HEK293T (cell line): ENCODE data around the gene CITED2.

ENCODE experiments used
- ARNT ChIP-seq: fragments of 450-650 bp; IDR thresholded peaks from 2 replicates; pipeline ENCODE4 v1.6.1; 2017; ENCODE audit warnings: mild to moderate bottlenecking
- BHLHE40 ChIP-seq: fragments of 450-650 bp; IDR thresholded peaks from 2 replicates; pipeline ENCODE4 v1.6.1; 2016; ENCODE audit warnings: mild to moderate bottlenecking, moderate library complexity, borderline replicate concordance
- CTBP1 ChIP-seq: fragments of 450-650 bp; IDR thresholded peaks from 2 replicates; pipeline ENCODE4 v1.6.1; 2016; ENCODE audit warnings: borderline replicate concordance
- ELF4 ChIP-seq: fragments of 450-650 bp; IDR thresholded peaks from 2 replicates; pipeline ENCODE4 v1.6.1; 2017; ENCODE audit warnings: antibody characterized with exemption
- FOXA1 ChIP-seq: fragments of 450-650 bp; IDR thresholded peaks from 2 replicates; pipeline ENCODE4 v1.6.1; 2016; ENCODE audit warnings: mild to moderate bottlenecking
- FOXK2 ChIP-seq: fragments of 450-650 bp; IDR thresholded peaks from 2 replicates; pipeline ENCODE4 v1.6.1; 2016; ENCODE audit warnings: mild to moderate bottlenecking
- FOXM1 ChIP-seq: fragments of 450-650 bp; IDR thresholded peaks from 2 replicates; pipeline ENCODE4 v1.6.1; 2017; ENCODE audit warnings: mild to moderate bottlenecking, borderline replicate concordance
- HDGF ChIP-seq: fragments of 450-650 bp; IDR thresholded peaks from 2 replicates; pipeline ENCODE4 v1.6.1; 2017; ENCODE audit warnings: antibody characterized with exemption, borderline replicate concordance
- L3MBTL2 ChIP-seq: fragments of 450-650 bp; conservative IDR thresholded peaks from 2 replicates; pipeline ENCODE4 v1.6.1; 2016; ENCODE audit warnings: mild to moderate bottlenecking
- NFRKB ChIP-seq: fragments of 450-650 bp; IDR thresholded peaks from 2 replicates; pipeline ENCODE4 v1.6.1; 2016; ENCODE audit warnings: mild to moderate bottlenecking, moderate library complexity
- PKNOX1 ChIP-seq: fragments of 450-650 bp; IDR thresholded peaks from 2 replicates; pipeline ENCODE4 v1.6.1; 2016
- SP1 ChIP-seq: fragments of 450-650 bp; IDR thresholded peaks from 2 replicates; pipeline ENCODE4 v1.6.1; 2017
- SUZ12 ChIP-seq: fragments of 450-650 bp; IDR thresholded peaks from 2 replicates; pipeline ENCODE4 v1.6.1; 2016; ENCODE audit warnings: mild to moderate bottlenecking
- TARDBP ChIP-seq: fragments of 450-650 bp; IDR thresholded peaks from 2 replicates; pipeline ENCODE4 v1.6.1; 2016

GRCh38 chr6:139416146-139416545 lies 41.7 kb upstream of the CITED2 start:
- no peak for TF ChIP-seq HDGF
- TF ChIP-seq SP1: no peak
- no peak for TF ChIP-seq TARDBP
- TF ChIP-seq SUZ12: no peak
- TF ChIP-seq FOXM1: no peak
- no peak for TF ChIP-seq FOXK2
- no peak for TF ChIP-seq L3MBTL2
- TF ChIP-seq PKNOX1: no peak
- TF ChIP-seq ELF4: no peak
- no peak for TF ChIP-seq FOXA1
- TF ChIP-seq CTBP1: no peak
- no peak for TF ChIP-seq ARNT
- no peak for TF ChIP-seq NFRKB
- TF ChIP-seq BHLHE40: no peak
